GM19468 (cell line): ENCODE measurements around the gene DDR2.
"Not testable (repeated sequence)": the region's sequence is repeated elsewhere in the genome, so short reads cannot be mapped to it uniquely, and the experiment has no call there.

Experiments used
- ATAC-seq: cut with Tn5 transposase; IDR thresholded peaks from one replicate; pipeline ENCODE4 v1.9.1; 2021; ENCODE audit warnings: mild to moderate bottlenecking, moderate library complexity, moderate number of reproducible peaks; ENCODE audit not compliant: unreplicated experiment; ENCODE audit errors: extremely low read depth

The DDR2 gene

DNA sequence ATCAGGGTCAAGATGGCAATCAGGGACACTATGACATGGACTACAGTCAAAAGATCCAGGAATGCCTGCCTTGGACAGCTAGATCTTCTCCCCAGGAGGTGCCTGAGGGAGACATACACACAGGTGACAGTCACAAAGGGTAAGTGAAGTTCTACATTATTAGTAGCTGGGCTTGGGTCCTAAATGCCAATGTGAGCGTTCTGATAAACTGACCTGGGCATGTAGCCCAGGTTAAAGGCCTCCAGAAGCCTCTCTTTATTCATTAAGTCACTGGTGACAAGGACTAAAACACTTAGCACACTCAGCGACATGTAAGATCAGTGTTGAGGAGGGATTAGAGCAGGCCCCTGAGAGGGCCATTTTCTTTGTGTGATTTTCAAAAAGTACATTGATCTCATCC is 109.3 kb downstream of the DDR2 start:
- no peak for ATAC-seq

DNA sequence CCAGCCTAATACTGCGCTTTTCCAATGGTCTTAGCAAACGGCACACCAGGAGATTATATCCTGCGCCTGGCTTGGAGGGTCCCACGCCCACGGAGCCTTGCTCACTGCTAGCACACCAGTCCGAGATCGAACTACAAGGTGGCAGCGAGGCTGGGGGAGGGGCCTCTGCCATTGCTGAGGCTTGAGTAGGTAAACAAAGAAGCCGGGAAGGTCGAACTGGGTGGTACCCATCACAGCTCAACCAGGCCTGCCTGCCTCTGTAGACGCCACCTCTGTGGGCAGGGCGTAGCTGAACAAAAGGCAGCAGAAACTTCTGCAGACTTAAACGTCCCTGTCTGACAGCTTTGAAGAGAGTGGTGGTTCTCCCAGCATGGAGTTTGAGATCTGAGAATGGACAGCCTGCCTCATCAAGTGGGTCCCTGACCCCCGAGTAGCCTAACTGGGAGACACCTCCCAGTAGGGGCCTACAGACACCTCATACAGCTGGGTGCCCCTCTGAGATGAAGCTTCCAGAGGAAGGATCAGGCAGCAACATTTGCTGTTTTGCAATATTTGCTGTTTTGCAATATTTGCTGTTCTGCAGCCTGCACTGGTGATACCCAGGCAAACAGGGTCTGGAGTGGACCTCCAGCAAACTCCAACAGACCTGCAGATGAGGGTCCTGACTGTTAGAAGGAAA is 114.1 kb downstream of the DDR2 start:
- not testable (repeated sequence) for ATAC-seq

DNA sequence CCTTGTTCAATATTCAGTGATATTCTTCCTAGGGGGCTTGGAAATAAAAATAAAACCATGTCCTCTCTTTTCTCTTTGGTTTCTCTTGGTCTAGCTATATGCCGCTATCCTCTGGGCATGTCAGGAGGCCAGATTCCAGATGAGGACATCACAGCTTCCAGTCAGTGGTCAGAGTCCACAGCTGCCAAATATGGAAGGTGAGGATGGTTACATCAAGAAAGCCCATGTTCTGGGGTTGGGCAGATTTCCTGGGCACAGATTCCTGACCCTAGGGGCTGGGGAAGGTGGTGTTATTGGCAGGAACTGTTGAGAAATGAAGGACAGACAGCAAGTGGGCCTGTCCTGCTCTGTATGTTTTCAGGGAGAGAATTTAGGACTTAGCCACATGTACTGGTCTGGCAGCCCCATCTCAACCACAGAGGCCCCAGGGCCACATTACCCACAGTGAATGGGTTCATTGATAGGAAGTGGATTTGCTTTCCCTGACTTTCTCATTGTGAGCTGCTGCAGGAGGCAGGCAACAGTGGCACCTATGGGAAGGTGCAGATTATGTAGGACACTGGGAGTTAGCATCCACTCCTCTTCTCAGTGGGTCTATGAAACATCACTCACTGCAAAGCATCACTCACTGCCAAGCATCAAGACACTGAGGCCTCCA is 120.9 kb downstream of the DDR2 start:
- no peak for ATAC-seq

DNA sequence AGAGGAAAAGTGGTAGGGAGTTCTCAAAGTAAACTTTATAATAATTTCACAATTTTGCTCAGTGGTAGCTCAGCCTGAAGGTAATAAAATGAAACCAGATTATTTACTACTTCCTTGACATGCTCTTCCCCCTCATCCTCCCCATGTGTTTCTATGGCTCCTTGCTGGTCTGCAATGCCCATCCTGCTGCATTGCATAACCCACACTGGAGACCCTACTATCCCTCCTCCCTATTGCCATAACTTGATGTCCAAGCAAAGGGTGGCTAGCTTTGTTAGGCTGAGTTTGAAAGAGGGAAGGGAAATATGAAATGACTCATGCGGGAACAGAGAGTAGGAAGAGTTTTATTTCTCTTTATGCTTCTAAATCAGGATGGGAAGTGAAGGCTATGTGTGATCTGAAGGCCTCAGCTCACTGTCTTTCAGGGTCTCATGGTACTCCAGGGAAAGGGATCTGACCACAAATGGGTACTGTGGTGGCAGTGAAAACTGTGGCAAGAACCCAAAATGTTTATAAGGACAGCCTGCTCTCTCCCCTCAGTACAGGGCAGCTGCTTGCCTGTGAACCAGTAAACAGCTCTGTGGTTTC is 121.8 kb downstream of the DDR2 start:
- no peak for ATAC-seq

DNA sequence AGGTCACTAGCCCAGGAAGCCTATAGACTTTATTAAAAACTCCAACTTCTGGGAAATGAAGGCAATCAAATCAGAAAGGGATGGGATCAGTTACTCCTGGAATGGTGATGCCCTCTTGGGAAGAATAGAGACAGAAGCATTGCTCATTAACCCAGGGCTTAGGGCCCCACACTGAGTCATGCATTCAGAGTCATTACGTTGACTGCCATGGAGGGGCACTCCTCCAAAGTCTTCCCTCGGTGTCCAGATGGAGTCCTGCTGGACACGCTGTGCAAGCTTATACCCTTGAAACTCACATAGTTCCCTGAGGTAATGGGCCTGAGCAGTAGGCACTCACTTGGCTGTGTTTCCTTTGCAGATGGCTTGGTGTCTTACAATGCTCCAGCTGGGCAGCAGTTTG is 123.0 kb downstream of the DDR2 start:
- ATAC-seq = no peak

DNA sequence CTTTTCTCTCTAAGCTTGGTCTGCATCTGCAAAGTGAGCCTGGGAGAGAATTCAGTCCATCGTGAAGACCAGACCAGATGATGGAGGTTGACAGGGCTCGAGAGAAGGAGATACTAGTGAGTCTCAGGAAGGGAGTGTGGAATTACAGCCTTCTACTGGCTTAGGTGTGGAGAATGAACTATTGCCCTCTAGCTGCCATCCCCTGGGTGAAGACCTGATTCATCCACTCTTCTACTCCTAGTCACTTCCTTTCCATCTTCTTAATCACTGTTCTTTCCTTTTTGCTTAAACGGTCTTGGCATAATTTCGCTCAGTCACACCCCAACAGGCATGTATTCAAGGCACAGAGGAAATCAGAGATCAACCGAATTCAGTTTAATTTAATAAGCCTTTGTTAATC is 124.3 kb downstream of the DDR2 start:
- ATAC-seq = no peak

DNA sequence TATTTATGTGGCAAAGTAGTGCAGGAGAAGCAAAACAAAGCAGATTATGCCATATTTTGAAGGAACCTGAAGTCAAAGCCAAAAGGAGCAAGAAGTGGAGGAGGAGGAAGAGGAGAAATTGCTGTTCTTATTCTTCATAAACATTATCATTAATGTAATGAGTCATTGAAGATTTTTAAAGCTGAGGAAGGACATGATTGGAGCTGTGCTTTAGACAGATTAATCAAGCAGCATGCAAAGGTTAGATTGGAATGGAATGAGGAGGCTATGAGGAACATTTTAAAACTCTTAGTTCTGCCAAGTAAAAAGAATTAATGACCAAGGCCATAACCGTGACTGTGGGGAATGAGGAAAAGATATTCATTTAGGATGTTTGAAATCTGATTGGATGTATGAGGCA is 125.2 kb downstream of the DDR2 start:
- ATAC-seq = no peak

DNA sequence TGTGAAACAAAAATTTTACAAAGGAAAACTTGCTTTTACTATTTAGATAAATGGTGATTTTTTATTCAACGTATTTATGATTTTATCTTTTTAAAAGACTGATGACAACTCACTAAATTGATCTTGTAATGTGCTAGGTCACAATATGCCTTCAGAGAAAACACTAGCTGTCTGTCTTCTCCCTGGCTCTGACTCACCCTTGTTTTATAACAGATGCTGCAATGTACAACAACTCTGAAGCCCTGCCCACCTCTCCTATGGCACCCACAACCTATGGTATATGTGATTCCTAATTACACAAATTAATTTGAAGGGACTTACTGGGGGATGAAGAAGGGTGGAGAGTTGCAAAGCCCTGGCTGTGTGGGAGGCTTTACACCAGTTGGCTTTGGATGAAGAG is 133.5 kb downstream of the DDR2 start:
- ATAC-seq = no peak

DNA sequence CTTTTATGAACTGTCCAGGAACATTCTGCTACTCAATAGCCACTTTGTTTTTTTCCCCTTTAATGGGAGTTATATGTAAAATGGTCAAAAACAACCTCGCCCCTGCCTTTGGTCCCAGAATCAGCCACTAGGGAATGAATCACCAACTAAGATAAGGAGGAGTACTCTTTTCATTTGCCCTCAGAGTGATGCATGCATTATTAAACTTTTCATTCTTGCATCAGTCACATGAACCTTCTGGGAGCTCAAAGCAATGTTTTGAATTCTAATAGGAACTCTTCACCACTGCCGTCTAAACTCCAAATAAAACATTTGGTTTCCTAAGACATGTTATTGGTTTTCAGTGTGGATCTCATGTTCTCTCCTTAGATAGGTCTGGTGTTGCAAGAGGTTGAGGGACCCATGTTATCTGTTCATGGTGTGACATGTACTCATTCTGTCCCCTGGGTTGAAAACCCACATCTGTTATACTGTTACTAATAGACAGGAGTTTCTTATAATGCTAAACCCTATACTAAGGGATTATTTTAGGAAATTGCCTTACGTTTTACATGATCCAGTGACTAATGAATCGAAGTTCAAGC is 140.4 kb downstream of the DDR2 start:
- no peak for ATAC-seq

DNA sequence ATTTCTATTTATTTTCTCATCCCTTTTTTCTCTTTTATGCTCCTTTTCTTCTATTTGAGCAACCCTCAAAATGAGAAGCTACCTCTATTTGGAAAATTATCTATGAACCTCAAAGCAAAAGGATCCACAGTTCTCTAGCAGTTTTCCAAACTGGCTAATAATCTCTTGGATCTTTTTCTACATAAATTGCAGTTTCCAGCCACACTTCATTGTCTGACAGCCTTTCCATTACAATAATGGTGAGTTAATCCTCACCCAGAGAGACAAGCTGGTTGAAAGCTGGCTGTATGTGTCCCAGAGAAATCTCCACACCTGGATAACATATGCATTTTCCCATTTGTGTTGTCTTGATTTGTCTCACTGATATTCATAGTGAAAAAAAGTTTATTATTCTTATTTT is 141.7 kb downstream of the DDR2 start:
- no peak for ATAC-seq

DNA sequence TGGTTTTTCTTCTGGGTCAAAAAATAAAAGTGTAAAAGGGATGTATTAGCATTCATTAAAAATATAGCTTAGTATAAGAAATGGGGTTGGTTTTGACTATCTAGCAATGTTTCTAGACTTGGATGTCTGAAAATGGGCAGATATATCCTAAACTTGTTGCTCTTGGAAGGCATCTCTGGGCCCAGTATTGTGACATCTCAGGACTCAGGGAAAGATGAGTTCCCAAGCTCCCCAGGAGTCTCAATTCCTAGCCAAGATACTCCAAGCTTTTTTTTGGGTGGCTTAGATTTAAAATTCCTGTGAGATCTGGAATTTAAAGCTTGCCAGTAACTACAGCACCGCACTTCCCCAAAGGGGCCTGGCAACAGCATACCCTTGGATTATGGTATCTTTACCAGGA is 146.8 kb downstream of the DDR2 start:
- ATAC-seq = no peak

DNA sequence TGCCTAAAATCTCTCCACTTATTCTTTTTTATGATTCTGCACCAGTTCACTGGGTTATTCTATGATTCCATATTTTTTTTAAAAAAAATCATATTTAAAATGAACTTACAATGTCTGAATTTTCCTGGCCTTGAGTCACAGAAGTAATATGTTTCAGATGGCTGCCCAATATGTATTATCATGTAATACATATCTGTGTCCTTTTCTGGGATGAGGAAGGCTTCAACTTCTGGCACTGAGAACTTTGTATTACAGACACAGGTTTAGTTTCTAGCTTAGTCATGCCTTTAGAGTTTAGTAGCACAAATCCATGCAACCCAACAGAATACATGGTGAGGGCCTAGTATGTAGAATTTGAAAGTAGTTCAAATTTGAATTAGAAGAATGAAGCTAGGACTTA is 150.4 kb downstream of the DDR2 start:
- ATAC-seq = no peak

DNA sequence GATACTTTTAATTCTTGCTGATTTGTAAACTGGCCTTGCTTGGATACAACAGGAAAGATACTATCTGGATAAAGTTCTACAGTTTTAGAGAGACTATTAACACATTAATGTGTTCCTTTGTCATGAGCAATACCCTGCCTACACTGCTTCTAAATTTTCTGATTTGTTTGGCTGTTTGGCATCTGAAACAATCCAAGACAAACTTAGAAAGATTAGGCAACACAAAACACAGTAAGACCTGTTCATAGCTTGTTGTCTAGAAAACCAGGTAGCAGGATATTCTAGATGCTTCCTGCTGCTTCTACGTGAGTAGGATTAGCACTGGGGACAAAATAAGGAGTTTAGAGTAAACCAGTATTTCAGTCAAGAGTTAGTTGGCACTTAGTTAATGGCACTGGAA is 152.7 kb downstream of the DDR2 start:
- not testable (repeated sequence) for ATAC-seq

DNA sequence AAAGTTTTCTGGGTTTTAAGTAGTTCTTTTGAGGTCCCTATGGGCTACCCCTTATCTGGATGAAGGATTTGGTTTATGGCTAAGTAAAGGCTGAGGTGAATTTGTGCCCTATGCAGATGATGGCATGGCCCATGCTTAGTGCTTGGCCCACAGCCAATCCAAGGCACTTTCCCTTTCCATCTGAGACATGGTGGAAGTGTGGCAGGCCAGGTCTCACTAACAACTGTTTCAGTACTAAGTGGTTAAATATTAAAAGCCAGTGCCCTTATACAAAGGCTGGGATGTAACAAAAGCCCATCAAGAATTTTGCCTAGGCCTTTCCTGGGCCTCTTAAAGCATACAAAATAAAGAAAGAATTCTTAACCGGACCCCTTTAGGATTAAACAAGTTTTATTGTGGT is 156.5 kb downstream of the DDR2 start:
- ATAC-seq = not testable (repeated sequence)

DNA sequence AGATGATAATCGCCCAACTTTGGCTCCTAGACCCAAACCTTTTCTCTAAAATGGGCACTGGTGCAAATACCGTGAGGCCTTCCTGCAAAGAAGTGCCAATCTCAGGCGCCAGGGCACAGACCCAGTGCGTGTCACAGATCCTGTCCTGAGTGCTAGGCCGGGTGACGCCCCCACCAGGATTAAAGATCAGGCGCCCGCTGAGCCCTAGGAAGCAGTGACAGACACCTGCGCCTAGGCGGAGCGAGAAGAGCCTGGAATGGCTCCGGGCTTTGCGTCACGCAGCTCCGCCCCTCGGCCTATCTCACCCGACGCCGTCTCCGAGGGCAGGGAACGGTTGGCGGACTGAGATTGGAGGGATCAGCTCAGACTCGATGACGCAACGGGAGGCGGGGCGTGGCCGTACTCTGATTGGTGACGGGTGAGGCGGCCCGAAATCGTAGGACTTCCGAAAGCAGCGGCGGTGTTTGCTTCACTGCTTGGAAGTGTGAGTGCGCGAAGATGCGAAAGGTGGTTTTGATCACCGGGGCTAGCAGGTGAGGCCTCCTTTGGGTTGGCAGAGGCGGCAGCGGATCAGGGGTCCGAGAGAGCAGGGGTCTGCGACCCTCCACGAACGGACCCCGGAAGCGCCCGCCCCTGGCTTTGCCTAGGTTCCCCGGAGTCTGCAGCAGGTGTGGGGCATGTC is 158.2 kb downstream of the DDR2 start, which contains the start of gene HSD17B7:
Gene HSD17B7, plus strand, starts transcription at position 400 of the 682 bp plus-strand sequence. Its CDS starts 99 bp downstream, at position 499.
- ATAC-seq = peak; percentile 99

DNA sequence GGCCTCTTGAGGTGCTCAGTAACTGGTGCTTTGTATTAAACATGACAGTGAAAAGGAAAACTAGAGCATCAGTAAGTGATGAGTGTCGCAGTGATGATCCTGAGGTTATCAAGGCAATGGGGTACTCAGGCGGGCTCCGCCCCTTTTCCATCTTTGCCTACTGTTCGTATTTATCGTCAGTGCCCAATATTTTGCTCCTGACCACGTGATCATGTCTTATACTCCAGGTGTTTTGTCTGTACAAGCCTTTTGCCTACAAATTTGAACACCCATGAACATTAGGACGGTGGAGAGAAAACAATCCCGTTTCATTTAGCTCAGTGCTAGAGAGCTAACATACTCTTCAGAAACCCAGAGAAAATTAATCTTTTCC is 158.7 kb downstream of the DDR2 start:
- ATAC-seq = not testable (repeated sequence)

DNA sequence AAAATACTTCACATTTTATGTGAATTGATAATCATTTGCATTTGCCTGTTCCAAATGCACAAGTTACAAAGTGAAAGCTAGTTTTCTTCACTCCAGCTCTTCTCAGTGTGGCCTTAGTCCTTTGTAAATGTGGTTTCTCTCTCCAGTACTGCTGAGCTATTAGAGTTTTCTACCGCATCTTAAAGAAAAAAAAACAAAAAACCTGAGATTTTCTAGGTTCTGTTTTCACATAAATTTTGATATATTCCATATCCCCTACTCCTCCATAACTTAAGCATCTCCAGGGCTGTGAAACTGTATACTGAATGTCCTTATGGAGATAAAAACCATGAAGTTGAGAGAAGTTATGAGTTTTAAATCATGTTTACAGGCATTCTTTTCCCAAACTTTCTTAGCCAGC is 162.0 kb downstream of the DDR2 start:
- ATAC-seq = not testable (repeated sequence)

DNA sequence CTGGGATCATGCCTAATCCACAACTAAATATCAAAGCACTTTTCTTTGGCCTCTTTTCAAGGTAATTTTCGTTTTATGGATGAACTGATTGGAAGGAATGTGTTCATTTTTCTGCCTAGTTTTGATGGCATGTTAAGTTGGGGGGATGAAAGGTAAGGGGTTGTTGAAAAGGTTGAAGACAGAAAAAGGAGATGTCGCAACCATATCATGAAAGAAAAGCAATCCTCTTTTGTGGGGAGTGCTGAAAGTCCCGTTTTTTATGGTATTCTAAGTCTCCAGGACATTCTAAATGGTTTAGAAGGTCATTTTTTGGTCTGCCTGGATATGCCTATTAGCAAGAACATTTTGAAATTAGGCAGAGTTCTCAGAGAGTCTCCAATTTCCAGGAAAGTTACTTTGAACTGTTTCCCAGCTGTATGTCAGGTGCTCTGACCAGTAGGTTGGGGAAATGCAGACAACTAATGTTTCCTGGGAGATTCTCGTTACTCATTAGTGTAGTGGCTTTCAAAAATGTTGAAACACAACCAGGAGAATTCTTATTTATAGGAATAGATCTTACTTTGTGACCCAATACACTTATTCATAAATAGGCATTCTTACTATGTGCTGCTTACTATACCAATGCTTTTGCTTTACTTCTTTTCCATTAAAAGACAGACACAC is 164.5 kb downstream of the DDR2 start:
- ATAC-seq = not testable (repeated sequence)

DNA sequence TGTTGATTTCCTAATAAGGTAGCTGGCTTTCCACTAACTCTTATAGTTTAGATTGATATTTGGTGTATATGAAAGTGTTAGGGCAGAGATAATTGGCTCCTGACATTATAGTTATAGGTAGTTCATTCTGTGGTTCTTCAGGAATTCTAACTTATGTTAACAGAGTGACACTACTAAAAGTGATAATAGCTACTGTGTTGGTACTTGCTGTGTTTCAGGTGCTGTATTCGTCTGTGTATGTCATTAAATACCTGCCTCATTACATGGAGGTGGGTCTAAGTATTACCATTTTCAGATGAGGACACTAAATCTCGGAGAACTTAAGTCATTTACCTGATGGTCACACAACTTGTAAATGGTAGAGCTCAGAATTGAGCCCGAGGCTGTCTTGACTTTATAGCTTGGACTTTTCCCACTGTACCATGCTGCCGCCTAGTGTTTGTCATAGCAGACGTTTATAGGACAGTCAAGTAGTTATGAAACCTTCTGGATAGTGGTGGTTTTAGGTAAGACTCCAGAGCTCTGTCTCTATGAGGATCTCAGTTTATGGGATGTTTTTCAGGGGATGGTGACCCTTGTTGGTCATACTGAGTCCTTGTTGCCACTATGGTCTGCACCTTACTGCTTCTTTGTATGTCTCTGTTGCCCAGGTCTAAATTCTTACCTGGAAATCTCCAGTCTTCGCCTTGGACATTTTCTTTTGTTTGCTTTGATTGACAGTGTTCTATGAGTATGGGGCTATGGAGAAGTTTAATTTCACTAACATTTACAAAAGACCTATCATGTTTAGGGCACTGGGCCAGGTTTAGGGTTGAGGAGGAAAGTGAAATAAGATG is 167.9 kb downstream of the DDR2 start:
- ATAC-seq = not testable (repeated sequence)
